ENCODE measurements around the gene CLCN5. TPM values are rescaled to one million over a fixed set of nuclear protein-coding genes. Genes with fewer than 3 reads are reported as not detected.

CLCN5 gene
- total RNA-seq (2021; ENCODE audit: unreplicated experiment) (23.6 TPM), Bru-seq, nascent RNA (percentile 70 among the genes with signal in this experiment), BruChase-seq, experiment 1, labeled RNA remaining after a 2-hour chase (percentile 71 among the genes with signal in this experiment), BruChase-seq, experiment 2, labeled RNA remaining after a 6-hour chase (percentile 74 among the genes with signal in this experiment)
- polyA plus RNA-seq (2012; ENCODE audit: insufficient read length): 6.7 TPM
- long read RNA-seq, full-length matches to known transcripts: 24 of 58 reads
- long read RNA-seq, partial matches to known transcripts: 13 of 58 reads
- long read RNA-seq, other reads (novel, unspliced or antisense): 21 of 58 reads

- POLR2A ChIA-PET: no interaction called here
- H3K4me3 ChIP-seq (ENCODE audit: low read depth in 2 of 2, low read length in 2 of 2): peak within 1 kb of the TSS; percentile 70 to 90
- peaks cover 5% of the 10 kb centered on the region; the same call in 1 of the 2 replicates for H3K36me3 ChIP-seq (ENCODE audit: control insufficient read depth, insufficient read depth, low read length)
- H3K27ac ChIP-seq (ENCODE audit: low read length): peak within 1 kb of the TSS; percentile 88
- H3K4me1 ChIP-seq (ENCODE audit: control insufficient read depth, insufficient read depth, low read length): peaks cover 3% of the 10 kb centered on the region; the same call in 1 of the 2 replicates
- no peaks in the 10 kb centered on the region for H3K27me3 ChIP-seq (ENCODE audit: control insufficient read depth, insufficient read depth, low read length)
- no TSS peak for BruUV-seq (replicated peaks)
- in situ Hi-C loops (cut with HindIII; ENCODE audit: low pct_unique_long_range_greater_than_20kb, low sequenced_read_pairs): no loop called here
- CTCF ChIA-PET: interaction anchor here (0.6 kb wide), 1 partner anchor 46 kb away, joined by 3 read pairs; no protein-coding TSS in a partner anchor
- H3K9me3 ChIP-seq (ENCODE audit: control insufficient read depth, insufficient read depth, low read depth, low read length): no peaks in the 10 kb centered on the region
- intact Hi-C loops (cut with micrococcal nuclease; ENCODE audit: unreplicated experiment): loop anchor here (5.0 kb wide), 1 partner anchor 145 kb away; no protein-coding TSS in a partner anchor
- ATAC-seq (peak; percentile 99), DNase-seq (ENCODE audit: low read depth, low spot score) (peak; percentile 64)
- TF ChIP-seq CTCF (IDR thresholded peaks at IDR 0.05) (no peak), REST (IDR thresholded peaks at IDR 0.05; ENCODE audit: insufficient read depth in 1 of 2, low read depth in 2 of 2, low read length in 1 of 2) (no peak), SIN3A (IDR thresholded peaks at IDR 0.05; ENCODE audit: borderline replicate concordance, insufficient read depth, low read depth, low read length) (no peak), TCF7L2 (IDR thresholded peaks at IDR 0.05; ENCODE audit: low read depth, low read length) (no peak), POLR2AphosphoS5 (IDR thresholded peaks at IDR 0.05; ENCODE audit: low read depth, low read length) (peak; percentile 60)
Observed at GRCh38 chrX:49922291-49923241, at the start of gene CLCN5. CLCN5 (plus strand) TSS chrX:49922596; CDS start chrX:49925299, 2,703 bp downstream.

GRCh38 chrX:49876750-49877149 is 45.6 kb upstream of the CLCN5 start:
- H3K4me1 ChIP-seq (ENCODE audit: control insufficient read depth, insufficient read depth, low read length): no peaks in the 10 kb centered on the region; the same call in 1 of the 2 replicates
- no peaks in the 10 kb centered on the region for H3K9me3 ChIP-seq (ENCODE audit: control insufficient read depth, insufficient read depth, low read depth, low read length)
- H3K4me3 ChIP-seq (ENCODE audit: low read depth in 2 of 2, low read length in 2 of 2): no peak overlapping the region
- ChIA-PET POLR2A (interaction anchor here (0.5 kb wide), 1 partner anchor 97 kb away, joined by 3 read pairs; no protein-coding TSS in a partner anchor), CTCF (interaction anchor here (0.6 to 0.8 kb wide), 4 partner anchors 36 to 586 kb away, joined by 3 to 8 read pairs (median 6); partner anchors contain the start of gene CLCN5)
- intact Hi-C loops (cut with micrococcal nuclease; ENCODE audit: unreplicated experiment) (no loop called here), in situ Hi-C loops (cut with HindIII; ENCODE audit: low pct_unique_long_range_greater_than_20kb, low sequenced_read_pairs) (no loop called here)
- DNase-seq (ENCODE audit: low read depth, low spot score) (peak; percentile 22), ATAC-seq (no peak)
- H3K36me3 ChIP-seq (ENCODE audit: control insufficient read depth, insufficient read depth, low read length): no peaks in the 10 kb centered on the region
- no peak overlapping the region for H3K27ac ChIP-seq (ENCODE audit: low read length)
- TF ChIP-seq REST (IDR thresholded peaks at IDR 0.05; ENCODE audit: insufficient read depth in 1 of 2, low read depth in 2 of 2, low read length in 1 of 2): no peak
- peak; percentile 72 for TF ChIP-seq CTCF (IDR thresholded peaks at IDR 0.05)
- no peaks in the 10 kb centered on the region; the same call in 1 of the 2 replicates for H3K27me3 ChIP-seq (ENCODE audit: control insufficient read depth, insufficient read depth, low read length)
- no TSS peak for BruUV-seq (replicated peaks)
